ENCODE results near the gene EGR2. TPM values are rescaled to one million over a fixed set of nuclear protein-coding genes. Genes with fewer than 3 reads are reported as not detected.

The EGR2 gene
- total RNA-seq, 1 experiment from 2014 or later, result 2.3 TPM

GRCh38 chr10:62816076-62816330 lies 163 bp downstream of the EGR2 start:
- no peaks in the 10 kb centered on the region for H3K9me3 ChIP-seq (ENCODE audit: control insufficient read depth in 1 of 2, insufficient read depth in 1 of 2, low read depth in 1 of 2, low read length in 2 of 2)
- CTCF ChIA-PET, result interaction anchor here (0.6 to 3.9 kb wide), 7 partner anchors 11 to 912 kb away, joined by 3 to 71 read pairs (median 3); partner anchors contain the start of gene ADO
- peaks cover 9 to 34% of the 10 kb centered on the region in 2 experiments for H3K4me1 ChIP-seq (ENCODE audit: control insufficient read depth in 1 of 2, insufficient read depth in 2 of 2, low read length in 2 of 2)
- peak overlapping the region; percentile 75; the same call in 1 of the 2 replicates for H3K27ac ChIP-seq (ENCODE audit: low read depth, low read length)
- TF ChIP-seq REST (IDR thresholded peaks at IDR 0.05; ENCODE audit: low read depth), result no peak
- TF ChIP-seq EGR1 (IDR thresholded peaks at IDR 0.05; ENCODE audit: low read depth), result no peak
- no peak for ATAC-seq
- H4K20me1 ChIP-seq (ENCODE audit: insufficient read depth), result no peaks in the 10 kb centered on the region
- H3K9ac ChIP-seq (ENCODE audit: low read length), result peak overlapping the region; percentile 56
- DNase-seq (ENCODE audit: low read depth, low spot score), result no peak
- H3K4me2 ChIP-seq (ENCODE audit: low read length), result peak overlapping the region; percentile 94
- H3K36me3 ChIP-seq (ENCODE audit: control insufficient read depth in 1 of 2, insufficient read depth in 2 of 2, low read length in 2 of 2), result no peaks in the 10 kb centered on the region
- H3K27me3 ChIP-seq (ENCODE audit: insufficient read depth, low read length), result no peaks in the 10 kb centered on the region
- intact Hi-C loops (cut with micrococcal nuclease), result loop anchor here (5.0 kb wide), 5 partner anchors 224 to 896 kb away; partner anchors contain the start of gene NRBF2
- BruUV-seq (replicated peaks), result TSS peak; percentile 92
- no peaks in the 10 kb centered on the region for H3K79me2 ChIP-seq (ENCODE audit: insufficient read depth, low read length)
- peak overlapping the region; percentile 52 for H2AFZ ChIP-seq (ENCODE audit: low read depth, low read length, poor library complexity, severe bottlenecking)
- H3K4me3 ChIP-seq (replicated peaks in 1 of 2; ENCODE audit: low read depth in 1 of 2, low read length in 2 of 2), result peak overlapping the region; percentile 14 to 62
- H3K9me2 ChIP-seq (ENCODE audit: insufficient read depth), result no peaks in the 10 kb centered on the region
- POLR2A ChIA-PET, result interaction anchor here (1.1 to 2.3 kb wide), 3 partner anchors 9 to 203 kb away, joined by 3 to 9 read pairs (median 3); partner anchors contain the start of gene ADO
- RAD21 ChIA-PET (ENCODE audit: low non-redundant PET in 1 of 2, low total read pairs in 2 of 2, uncharacterized antibody in 2 of 2, unreplicated experiment in 2 of 2), result no interaction called here

- no peak overlapping the region for H3K9ac ChIP-seq (ENCODE audit: low read length)
- H3K4me3 ChIP-seq (replicated peaks in 1 of 2; ENCODE audit: low read depth in 1 of 2, low read length in 2 of 2), result peak overlapping the region; percentile 14 to 62; a peak in 2 of 4 replicates
- no peaks in the 10 kb centered on the region for H3K27me3 ChIP-seq (ENCODE audit: insufficient read depth, low read length)
- ChIA-PET CTCF (interaction anchor here (0.7 to 3.9 kb wide), 5 partner anchors 10 to 905 kb away, joined by 3 to 71 read pairs (median 4); partner anchors contain the start of gene ADO), RAD21 (ENCODE audit: low non-redundant PET in 1 of 2, low total read pairs in 2 of 2, uncharacterized antibody in 2 of 2, unreplicated experiment in 2 of 2) (no interaction called here), POLR2A (interaction anchor here (1.1 to 2.3 kb wide), 3 partner anchors 9 to 202 kb away, joined by 3 to 9 read pairs (median 3); partner anchors contain the start of gene ADO)
- DNase-seq (ENCODE audit: low read depth, low spot score), result no peak
- no peak overlapping the region for H2AFZ ChIP-seq (ENCODE audit: low read depth, low read length, poor library complexity, severe bottlenecking)
- BruUV-seq (replicated peaks), result no TSS peak
- H3K9me3 ChIP-seq (ENCODE audit: control insufficient read depth in 1 of 2, insufficient read depth in 1 of 2, low read depth in 1 of 2, low read length in 2 of 2), result no peaks in the 10 kb centered on the region
- intact Hi-C loops (cut with micrococcal nuclease), result loop anchor here (5.0 kb wide), 5 partner anchors 223 to 897 kb away; partner anchors contain the start of gene NRBF2
- H3K27ac ChIP-seq (ENCODE audit: low read depth, low read length), result no peak overlapping the region
- H3K36me3 ChIP-seq (ENCODE audit: control insufficient read depth in 1 of 2, insufficient read depth in 2 of 2, low read length in 2 of 2), result no peaks in the 10 kb centered on the region
- H3K4me1 ChIP-seq (ENCODE audit: control insufficient read depth in 1 of 2, insufficient read depth in 2 of 2, low read length in 2 of 2), result peaks cover 9 to 34% of the 10 kb centered on the region in 2 experiments
- H4K20me1 ChIP-seq (ENCODE audit: insufficient read depth), result no peaks in the 10 kb centered on the region
- no peak for ATAC-seq
- no peaks in the 10 kb centered on the region for H3K9me2 ChIP-seq (ENCODE audit: insufficient read depth)
- no peaks in the 10 kb centered on the region for H3K79me2 ChIP-seq (ENCODE audit: insufficient read depth, low read length)
- peak overlapping the region; percentile 94 for H3K4me2 ChIP-seq (ENCODE audit: low read length)
- TF ChIP-seq CTCF (IDR thresholded peaks at IDR 0.05 in 2 of 3, conservative IDR thresholded peaks at IDR 0.05 in 1 of 3; ENCODE audit: borderline replicate concordance in 1 of 3, insufficient read depth in 1 of 3, low read depth in 2 of 3, low read length in 2 of 3) (no peak), EZH2phosphoT487 (IDR thresholded peaks at IDR 0.05; ENCODE audit: borderline replicate concordance) (no peak), POLR2AphosphoS5 (IDR thresholded peaks at IDR 0.05; ENCODE audit: low read depth, low read length) (no peak), ZBTB33 (IDR thresholded peaks at IDR 0.05; ENCODE audit: extremely low read depth, insufficient replicate concordance, low read length) (no peak), CBX3 (IDR thresholded peaks at IDR 0.05; ENCODE audit: low read depth) (no peak), FOSL1 (IDR thresholded peaks at IDR 0.05; ENCODE audit: low read depth) (no peak), YY1 (IDR thresholded peaks at IDR 0.05; ENCODE audit: extremely low read depth, insufficient replicate concordance, low read depth, low read length) (no peak), POLR2A (IDR thresholded peaks at IDR 0.05; ENCODE audit: borderline replicate concordance, extremely low read depth, insufficient read depth, insufficient read length) (no peak)
Measured at GRCh38 chr10:62815381-62816075, 638 bp downstream of the EGR2 start.

Measured in HCT116 (cell line).